Measurements from ENCODE around the gene TTC7B.

Gene TTC7B

DNA sequence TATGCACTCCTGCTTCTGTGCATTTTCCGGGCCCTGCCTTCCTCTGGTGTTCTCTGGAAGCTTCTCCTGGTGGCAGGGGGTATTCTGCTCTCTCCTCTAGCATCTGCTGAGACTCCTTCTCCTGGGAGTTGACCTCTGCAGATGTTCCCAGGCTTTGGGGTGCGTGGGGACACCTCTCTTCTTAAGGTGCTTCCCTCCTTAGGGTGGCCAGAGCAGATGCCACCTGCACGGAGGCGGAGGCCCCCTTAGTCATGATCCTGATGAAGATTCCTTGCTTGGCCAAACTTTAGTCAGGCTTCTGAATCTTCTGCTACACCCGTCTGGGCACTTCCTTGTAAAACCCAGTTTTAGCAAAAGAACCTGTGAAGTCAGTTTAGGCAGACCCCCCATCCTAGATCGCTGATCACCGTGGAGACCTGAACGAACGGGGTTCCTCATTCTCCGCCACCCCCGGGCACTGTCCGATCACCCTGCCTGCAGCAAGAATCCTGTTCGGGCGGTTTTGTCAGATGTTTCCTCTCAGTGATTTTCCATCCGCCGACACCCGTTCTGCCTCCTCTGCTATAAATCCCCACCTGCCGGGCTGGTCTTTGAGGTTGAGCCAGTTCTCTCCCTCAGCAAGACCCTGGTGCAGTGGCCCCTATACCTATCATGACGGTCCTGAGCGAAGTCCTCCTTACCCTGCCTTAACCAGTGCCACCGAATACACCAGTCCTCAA is 307.5 kb downstream of the TTC7B start:
- Histone ChIP-seq H3K27me3 (ENCODE audit: insufficient read depth, insufficient read length) (no peaks in the 10 kb centered on the region), H3K4me1 (ENCODE audit: insufficient read depth, insufficient read length) (peaks cover 22% of the 10 kb centered on the region), H3K36me3 (ENCODE audit: insufficient read depth, insufficient read length, low read length) (no peaks in the 10 kb centered on the region), H3K4me3 (ENCODE audit: insufficient read length, low read depth) (no peak overlapping the region), H3K9me3 (ENCODE audit: insufficient read depth, low read length) (no peaks in the 10 kb centered on the region), H3K9ac (ENCODE audit: insufficient read length, low read depth) (no peak overlapping the region)
- no peak for TF ChIP-seq ZNF274 (IDR thresholded peaks at IDR 0.05; ENCODE audit: low read depth, low read length)
- TF ChIP-seq SUZ12 (IDR thresholded peaks at IDR 0.05; ENCODE audit: extremely low read depth, insufficient read depth, insufficient read length) = no peak
- no peak for TF ChIP-seq YY1 (IDR thresholded peaks at IDR 0.05; ENCODE audit: insufficient read depth, insufficient read length)
- no peak for DNase-seq (ENCODE audit: low read depth, low spot score)

DNA sequence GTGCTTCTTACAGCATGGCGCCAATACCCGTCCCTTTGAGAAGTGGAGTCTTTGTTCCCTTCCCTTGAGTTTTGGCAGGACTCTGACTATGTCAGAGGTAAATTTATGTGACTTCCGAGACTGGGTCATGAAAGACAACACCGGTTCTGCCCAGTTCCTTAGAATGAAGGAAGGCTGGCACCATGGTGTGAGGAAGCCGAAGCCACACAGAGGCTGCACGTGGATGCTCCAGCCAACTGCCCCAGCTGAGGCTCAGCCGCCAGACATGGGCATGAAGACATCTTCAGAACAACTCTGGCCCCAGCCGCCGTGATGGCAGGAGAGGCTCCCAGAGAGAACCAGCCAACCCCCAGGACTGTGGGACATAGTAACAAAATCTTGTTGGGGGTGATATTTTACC is 308.2 kb downstream of the TTC7B start:
- DNase-seq (ENCODE audit: low read depth, low spot score) = no peak
- no peaks in the 10 kb centered on the region for H3K9me3 ChIP-seq (ENCODE audit: insufficient read depth, low read length)
- H3K27me3 ChIP-seq (ENCODE audit: insufficient read depth, insufficient read length) = no peaks in the 10 kb centered on the region
- peaks cover 21% of the 10 kb centered on the region for H3K4me1 ChIP-seq (ENCODE audit: insufficient read depth, insufficient read length)
- H3K4me3 ChIP-seq (ENCODE audit: insufficient read length, low read depth) = no peak overlapping the region
- H3K9ac ChIP-seq (ENCODE audit: insufficient read length, low read depth) = no peak overlapping the region
- TF ChIP-seq ZNF274 (IDR thresholded peaks at IDR 0.05; ENCODE audit: low read depth, low read length) (no peak), SUZ12 (IDR thresholded peaks at IDR 0.05; ENCODE audit: extremely low read depth, insufficient read depth, insufficient read length) (no peak), YY1 (IDR thresholded peaks at IDR 0.05; ENCODE audit: insufficient read depth, insufficient read length) (no peak)
- H3K36me3 ChIP-seq (ENCODE audit: insufficient read depth, insufficient read length, low read length) = no peaks in the 10 kb centered on the region

DNA sequence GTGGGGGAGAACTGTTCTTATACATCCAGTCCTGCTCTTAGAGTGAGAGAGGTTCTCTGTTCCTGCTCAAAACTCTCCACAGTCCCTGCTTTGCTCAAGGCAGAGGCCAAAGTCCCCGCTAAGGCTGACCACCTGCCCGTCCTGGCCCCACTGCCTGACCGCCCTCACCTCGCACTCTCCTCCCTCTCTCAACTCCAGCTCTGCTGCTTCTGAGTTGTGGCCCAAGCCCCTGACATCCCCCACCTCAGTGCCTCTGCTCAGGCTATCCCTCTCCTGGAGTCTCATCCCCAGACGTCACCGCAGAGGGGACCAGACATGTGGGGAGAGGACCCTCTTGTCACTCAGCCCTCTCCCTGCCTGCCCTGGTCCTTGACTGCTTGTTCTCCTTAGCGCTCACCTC is 308.8 kb downstream of the TTC7B start:
- Histone ChIP-seq H3K27me3 (ENCODE audit: insufficient read depth, insufficient read length) (no peaks in the 10 kb centered on the region), H3K9me3 (ENCODE audit: insufficient read depth, low read length) (no peaks in the 10 kb centered on the region), H3K36me3 (ENCODE audit: insufficient read depth, insufficient read length, low read length) (no peaks in the 10 kb centered on the region), H3K4me3 (ENCODE audit: insufficient read length, low read depth) (no peak overlapping the region), H3K9ac (ENCODE audit: insufficient read length, low read depth) (no peak overlapping the region), H3K4me1 (ENCODE audit: insufficient read depth, insufficient read length) (peaks cover 17% of the 10 kb centered on the region)
- TF ChIP-seq SUZ12 (IDR thresholded peaks at IDR 0.05; ENCODE audit: extremely low read depth, insufficient read depth, insufficient read length) = no peak
- no peak for TF ChIP-seq YY1 (IDR thresholded peaks at IDR 0.05; ENCODE audit: insufficient read depth, insufficient read length)
- no peak for TF ChIP-seq ZNF274 (IDR thresholded peaks at IDR 0.05; ENCODE audit: low read depth, low read length)
- DNase-seq (ENCODE audit: low read depth, low spot score) = no peak

DNA sequence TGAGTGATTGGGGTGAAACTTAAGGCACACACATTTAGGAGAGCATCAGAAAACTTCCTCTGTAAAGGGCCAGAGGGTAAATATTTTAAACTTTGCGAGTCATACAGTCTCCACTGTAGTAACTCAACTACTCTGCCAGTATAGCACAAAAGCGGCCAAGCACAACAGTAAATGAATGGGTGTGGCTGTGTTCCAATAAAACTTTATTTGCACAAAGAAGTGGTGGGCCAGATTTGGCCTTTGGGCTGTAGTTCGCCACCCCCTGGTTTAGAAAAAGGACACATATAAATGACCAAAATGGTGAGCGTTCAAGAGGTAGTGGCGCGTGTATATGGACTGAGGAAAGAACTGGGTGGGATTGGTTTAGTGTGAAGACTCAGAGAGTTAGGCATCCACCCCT is 309.5 kb downstream of the TTC7B start:
- Histone ChIP-seq H3K9me3 (ENCODE audit: insufficient read depth, low read length) (no peaks in the 10 kb centered on the region), H3K9ac (ENCODE audit: insufficient read length, low read depth) (no peak overlapping the region), H3K4me3 (ENCODE audit: insufficient read length, low read depth) (no peak overlapping the region), H3K4me1 (ENCODE audit: insufficient read depth, insufficient read length) (peaks cover 12% of the 10 kb centered on the region), H3K36me3 (ENCODE audit: insufficient read depth, insufficient read length, low read length) (no peaks in the 10 kb centered on the region), H3K27me3 (ENCODE audit: insufficient read depth, insufficient read length) (no peaks in the 10 kb centered on the region)
- TF ChIP-seq SUZ12 (IDR thresholded peaks at IDR 0.05; ENCODE audit: extremely low read depth, insufficient read depth, insufficient read length) (no peak), YY1 (IDR thresholded peaks at IDR 0.05; ENCODE audit: insufficient read depth, insufficient read length) (no peak), ZNF274 (IDR thresholded peaks at IDR 0.05; ENCODE audit: low read depth, low read length) (no peak)
- no peak for DNase-seq (ENCODE audit: low read depth, low spot score)

GRCh38 chr14:90505531-90505930 is 310.7 kb downstream of the TTC7B start:
- Histone ChIP-seq H3K4me3 (ENCODE audit: insufficient read length, low read depth) (no peak overlapping the region), H3K9me3 (ENCODE audit: insufficient read depth, low read length) (no peaks in the 10 kb centered on the region), H3K27me3 (ENCODE audit: insufficient read depth, insufficient read length) (no peaks in the 10 kb centered on the region), H3K36me3 (ENCODE audit: insufficient read depth, insufficient read length, low read length) (no peaks in the 10 kb centered on the region), H3K4me1 (ENCODE audit: insufficient read depth, insufficient read length) (peaks cover 16% of the 10 kb centered on the region), H3K9ac (ENCODE audit: insufficient read length, low read depth) (no peak overlapping the region)
- no peak for DNase-seq (ENCODE audit: low read depth, low spot score)
- no peak for TF ChIP-seq SUZ12 (IDR thresholded peaks at IDR 0.05; ENCODE audit: extremely low read depth, insufficient read depth, insufficient read length)
- no peak for TF ChIP-seq ZNF274 (IDR thresholded peaks at IDR 0.05; ENCODE audit: low read depth, low read length)
- no peak for TF ChIP-seq YY1 (IDR thresholded peaks at IDR 0.05; ENCODE audit: insufficient read depth, insufficient read length)

- TF ChIP-seq SUZ12 (IDR thresholded peaks at IDR 0.05; ENCODE audit: extremely low read depth, insufficient read depth, insufficient read length) = no peak
- TF ChIP-seq YY1 (IDR thresholded peaks at IDR 0.05; ENCODE audit: insufficient read depth, insufficient read length) = no peak
- no peak for TF ChIP-seq ZNF274 (IDR thresholded peaks at IDR 0.05; ENCODE audit: low read depth, low read length)
- Histone ChIP-seq H3K27me3 (ENCODE audit: insufficient read depth, insufficient read length) (no peaks in the 10 kb centered on the region), H3K36me3 (ENCODE audit: insufficient read depth, insufficient read length, low read length) (no peaks in the 10 kb centered on the region), H3K4me3 (ENCODE audit: insufficient read length, low read depth) (no peak overlapping the region), H3K9ac (ENCODE audit: insufficient read length, low read depth) (no peak overlapping the region), H3K9me3 (ENCODE audit: insufficient read depth, low read length) (no peaks in the 10 kb centered on the region), H3K4me1 (ENCODE audit: insufficient read depth, insufficient read length) (peaks cover 12% of the 10 kb centered on the region)
- DNase-seq (ENCODE audit: low read depth, low spot score) = no peak
These were observed 311.6 kb downstream of the TTC7B start for GRCh38 chr14:90504643-90505042.

DNA sequence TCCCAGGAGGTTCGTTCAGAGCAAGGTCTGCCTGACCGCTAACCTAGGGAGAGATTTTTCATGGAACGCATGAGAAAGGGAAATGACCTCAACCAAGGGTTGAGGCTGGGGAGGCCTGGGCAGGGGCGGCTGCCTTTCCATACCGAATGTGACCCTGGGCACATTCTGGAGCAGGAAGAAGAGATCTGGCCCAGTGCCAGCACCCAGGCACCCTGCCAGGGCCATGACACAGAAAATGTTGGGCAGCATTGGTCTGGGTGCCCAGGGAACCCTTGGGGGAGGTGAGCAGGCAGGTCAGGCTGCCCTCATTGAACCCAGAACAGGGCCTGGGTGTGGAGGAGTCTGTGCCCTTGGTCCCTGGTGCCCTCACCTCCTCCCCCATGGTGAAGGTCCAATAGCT is 312.6 kb downstream of the TTC7B start:
- Histone ChIP-seq H3K4me3 (ENCODE audit: insufficient read length, low read depth) (no peak overlapping the region), H3K9me3 (ENCODE audit: insufficient read depth, low read length) (no peaks in the 10 kb centered on the region), H3K36me3 (ENCODE audit: insufficient read depth, insufficient read length, low read length) (no peaks in the 10 kb centered on the region), H3K27me3 (ENCODE audit: insufficient read depth, insufficient read length) (no peaks in the 10 kb centered on the region), H3K4me1 (ENCODE audit: insufficient read depth, insufficient read length) (peaks cover 12% of the 10 kb centered on the region), H3K9ac (ENCODE audit: insufficient read length, low read depth) (no peak overlapping the region)
- no peak for TF ChIP-seq YY1 (IDR thresholded peaks at IDR 0.05; ENCODE audit: insufficient read depth, insufficient read length)
- no peak for TF ChIP-seq SUZ12 (IDR thresholded peaks at IDR 0.05; ENCODE audit: extremely low read depth, insufficient read depth, insufficient read length)
- no peak for TF ChIP-seq ZNF274 (IDR thresholded peaks at IDR 0.05; ENCODE audit: low read depth, low read length)
- DNase-seq (ENCODE audit: low read depth, low spot score) = no peak

Measured in NT2/D1 (cell line).